B cell (primary cell): ENCODE measurements around the gene GLIS1. TPM values are rescaled to one million over a fixed set of nuclear protein-coding genes. Genes with fewer than 3 reads are reported as not detected.

ENCODE experiments used
- ATAC-seq: fragments of 200-7000 bp; cut with Tn5 transposase; one replicate; pipeline ENCODE4 v1.10.0; 2021; ENCODE audit warnings: low read depth, mild to moderate bottlenecking, moderate number of reproducible peaks, moderate library complexity
- CTCF ChIA-PET: fragments of 350-600 bp; sonication (Branson Sonifier 250); formaldehyde crosslinking; loops from one replicate; lab custom pipeline; 2021; ENCODE audit warnings: antibody characterized with exemption, inconsistent platforms; lab: Charles Lee
- POLR2A ChIA-PET: fragments of 350-600 bp; sonication (Branson Sonifier 250); formaldehyde crosslinking; loops from one replicate; lab custom pipeline; 2021; ENCODE audit warnings: antibody characterized with exemption; lab: Charles Lee
- DNase-seq: peaks from one replicate; pipeline ENCODE4 v3.0.0; 2013
- H2AFZ ChIP-seq: 2 replicates; pipeline ENCODE4 v1.6.1; 2012; ENCODE audit warnings: mild to moderate bottlenecking, low read depth, low read length; ENCODE audit not compliant: insufficient read depth, poor library complexity, severe bottlenecking
- H3K27ac ChIP-seq, 2 donors: 1 replicate in 1 of 2; 2 replicates in 1 of 2; pipeline ENCODE4 v1.5.1; 2012 to 2013; ENCODE audit warnings: low read length in 2 of 2, mild to moderate bottlenecking in 2 of 2, moderate library complexity in 1 of 2
- H3K27me3 ChIP-seq, 4 experiments: fragments of 200-600 bp in 1 of 4; sonication (generic) in 1 of 4; replicated peaks in 1 of 4; 1 replicate in 2 of 4; 2 replicates in 2 of 4; pipeline versions ENCODE4 v1.6.1 to v1.7.0; 2013 to 2016; ENCODE audit warnings: low read length in 3 of 4, mild to moderate bottlenecking in 2 of 4, mixed read lengths in 1 of 4, moderate library complexity in 1 of 4; ENCODE audit not compliant: insufficient read depth in 4 of 4, control insufficient read depth in 3 of 4; ENCODE audit errors: control extremely low read depth in 1 of 4
- H3K36me3 ChIP-seq, 2 experiments: replicated peaks in 1 of 2; 1 replicate in 1 of 2; 2 replicates in 1 of 2; pipeline versions ENCODE4 v1.6.1 to v1.7.1; 2013; ENCODE audit warnings: low read length in 1 of 2; ENCODE audit not compliant: insufficient read depth in 2 of 2, control insufficient read depth in 1 of 2; ENCODE audit errors: control extremely low read depth in 1 of 2, extremely low read depth in 1 of 2
- H3K4me1 ChIP-seq, 2 donors: fragments of 200-600 bp in 1 of 2; sonication (generic) in 1 of 2; 1 replicate in 1 of 2; 2 replicates in 1 of 2; pipeline versions ENCODE4 v1.5.1 to v1.6.1; 2013 to 2017; ENCODE audit warnings: low read length in 2 of 2; ENCODE audit not compliant: control insufficient read depth in 2 of 2, insufficient read depth in 2 of 2
- H3K4me2 ChIP-seq: replicated peaks from 2 replicates; pipeline ENCODE3; 2012; ENCODE audit warnings: mild to moderate bottlenecking, low read depth, low read length; ENCODE audit not compliant: poor library complexity, severe bottlenecking
- H3K4me3 ChIP-seq, 5 experiments: fragments of 200-600 bp in 1 of 5; sonication (generic) in 1 of 5; 1 replicate in 3 of 5; 2 replicates in 2 of 5; pipeline versions ENCODE4 v1.5.1 to v1.7.0; 2011 to 2016; ENCODE audit warnings: low read length in 4 of 5, mild to moderate bottlenecking in 4 of 5, low read depth in 2 of 5, control low read depth in 1 of 5, moderate library complexity in 1 of 5; ENCODE audit not compliant: insufficient read depth in 1 of 5; ENCODE audit errors: control extremely low read depth in 1 of 5, extremely low read depth in 1 of 5
- H3K79me2 ChIP-seq: fragments of 200-600 bp; sonication (generic); one replicate; pipeline ENCODE4 v1.6.0; 2016; ENCODE audit warnings: low read length; ENCODE audit not compliant: control insufficient read depth, insufficient read depth
- H3K9ac ChIP-seq: fragments of 200-600 bp; sonication (generic); 2 replicates; pipeline ENCODE4 v1.6.1; 2017; ENCODE audit warnings: mild to moderate bottlenecking, low read length, moderate library complexity
- H3K9me3 ChIP-seq, 3 donors: one replicate each; pipeline versions ENCODE4 v1.6.1 to v1.7.1; 2013; ENCODE audit warnings: low read length in 2 of 3; ENCODE audit not compliant: control insufficient read depth in 2 of 3, insufficient read depth in 1 of 3; ENCODE audit errors: control extremely low read depth in 1 of 3
- H4K20me1 ChIP-seq: 2 replicates; pipeline ENCODE4 v1.6.0; 2012; ENCODE audit warnings: mild to moderate bottlenecking, low read length; ENCODE audit not compliant: insufficient read depth, control insufficient read depth, poor library complexity, severe bottlenecking
- H3K27ac Mint-ChIP-seq: one replicate; pipeline ENCODE4 v1.8.0; 2021; ENCODE audit warnings: mixed read lengths
- H3K27me3 Mint-ChIP-seq: one replicate; pipeline ENCODE4 v1.8.0; 2021; ENCODE audit warnings: mixed read lengths
- H3K4me1 Mint-ChIP-seq: one replicate; pipeline ENCODE4 v1.8.0; 2021; ENCODE audit warnings: mixed read lengths
- H3K4me3 Mint-ChIP-seq: one replicate; pipeline ENCODE4 v1.8.0; 2021; ENCODE audit warnings: mixed read lengths
- H3K9me3 Mint-ChIP-seq: one replicate; pipeline ENCODE4 v1.8.0; 2022; ENCODE audit warnings: mixed read lengths; ENCODE audit not compliant: insufficient read depth
- EZH2 ChIP-seq: IDR thresholded peaks from 2 replicates; pipeline ENCODE4 v1.6.1; 2012; ENCODE audit warnings: borderline replicate concordance, low read depth, mild to moderate bottlenecking, moderate library complexity, low read length; ENCODE audit not compliant: insufficient read depth, poor library complexity, severe bottlenecking
- WGBS: methylation state at CpG from one replicate; pipeline ENCODE4 v1.1.5; 2013; ENCODE audit warnings: missing lambda C conversion rate; ENCODE audit not compliant: insufficient coverage; 5-methylcytosine and 5-hydroxymethylcytosine counted together
- intact Hi-C: fragments of 100-400 bp; cut with micrococcal nuclease; formaldehyde crosslinking; loops from one replicate; pipeline ENCODE4 v1.10.0; 2022
- polyA plus RNA-seq: library from polyadenylated mRNA; depleted of rRNA; stranded (reverse); fragments of >200 nt; gene quantifications from 2 replicates; pipeline ENCODE4 v1.2.3, GENCODE V29; 2012
- total RNA-seq, 2 donors: library from RNA; stranded (reverse); fragments of 120-200 nt in 1 of 2; gene quantifications; 1 replicate in 1 of 2; 2 replicates in 1 of 2; pipeline versions ENCODE4 v1.2.3 to v1.2.4, GENCODE V29; 2013 to 2022
- TF ChIP-seq, protein P1 (sequence below): fragments of 200-600 bp; IDR thresholded peaks from one replicate; pipeline ENCODE4 v1.8.0; 2022; ENCODE audit warnings: antibody characterized with exemption, mild to moderate bottlenecking

Gene GLIS1
- total and polyA plus RNA-seq, 2 donors (not counting 1 experiment from before 2014, with no cell fraction given), result not detected

DNA sequence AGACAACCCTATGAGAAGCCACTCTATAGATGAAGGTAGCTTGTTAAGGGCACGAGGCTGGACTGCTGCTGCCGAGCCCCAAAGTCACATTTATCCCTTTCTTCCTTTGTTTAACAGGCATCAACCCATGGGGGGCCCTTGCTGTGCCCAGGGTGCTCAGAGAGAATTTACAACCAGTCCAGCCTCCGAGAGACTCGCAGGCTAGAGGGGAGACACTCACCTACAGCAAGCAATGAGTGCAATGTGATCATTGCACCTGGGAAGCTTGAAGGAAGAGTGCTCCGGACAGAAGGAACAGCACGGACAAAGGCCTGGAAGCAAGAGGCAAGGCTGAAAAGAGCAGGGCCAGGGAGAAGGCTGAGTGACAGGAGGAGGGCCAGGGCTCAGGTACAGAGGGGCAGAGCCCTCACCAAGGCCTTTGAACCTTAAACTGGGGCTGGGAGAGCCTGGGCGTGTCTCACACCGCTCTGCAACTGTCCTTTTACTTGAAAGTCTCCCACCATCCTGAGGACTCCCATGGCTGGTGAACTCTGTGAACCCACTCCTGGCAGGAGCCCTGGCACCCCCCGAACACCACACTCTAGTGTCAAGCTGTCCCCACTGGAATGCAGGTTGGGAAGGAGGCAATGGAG lies 252.5 kb downstream of the GLIS1 start:
- Histone ChIP-seq H2AFZ (no peak overlapping the region), H3K4me2 (no peak overlapping the region), H3K4me3 (no peak overlapping the region), H3K36me3 (no peaks in the 10 kb centered on the region), H3K79me2 (no peaks in the 10 kb centered on the region), H3K4me1 (no peaks in the 10 kb centered on the region), H3K27me3 (peaks cover 0 to 4% (median 0%) of the 10 kb centered on the region in 4 experiments), H3K27ac (no peak overlapping the region), H3K9me3 (no peaks in the 10 kb centered on the region), H3K9ac (no peak overlapping the region), H4K20me1 (no peaks in the 10 kb centered on the region)
- ChIA-PET CTCF (interaction anchor here (1.3 kb wide), 1 partner anchor 472 kb away, joined by 3 read pairs; no protein-coding TSS in a partner anchor), POLR2A (no interaction called here)
- TF ChIP-seq, protein P1, sequence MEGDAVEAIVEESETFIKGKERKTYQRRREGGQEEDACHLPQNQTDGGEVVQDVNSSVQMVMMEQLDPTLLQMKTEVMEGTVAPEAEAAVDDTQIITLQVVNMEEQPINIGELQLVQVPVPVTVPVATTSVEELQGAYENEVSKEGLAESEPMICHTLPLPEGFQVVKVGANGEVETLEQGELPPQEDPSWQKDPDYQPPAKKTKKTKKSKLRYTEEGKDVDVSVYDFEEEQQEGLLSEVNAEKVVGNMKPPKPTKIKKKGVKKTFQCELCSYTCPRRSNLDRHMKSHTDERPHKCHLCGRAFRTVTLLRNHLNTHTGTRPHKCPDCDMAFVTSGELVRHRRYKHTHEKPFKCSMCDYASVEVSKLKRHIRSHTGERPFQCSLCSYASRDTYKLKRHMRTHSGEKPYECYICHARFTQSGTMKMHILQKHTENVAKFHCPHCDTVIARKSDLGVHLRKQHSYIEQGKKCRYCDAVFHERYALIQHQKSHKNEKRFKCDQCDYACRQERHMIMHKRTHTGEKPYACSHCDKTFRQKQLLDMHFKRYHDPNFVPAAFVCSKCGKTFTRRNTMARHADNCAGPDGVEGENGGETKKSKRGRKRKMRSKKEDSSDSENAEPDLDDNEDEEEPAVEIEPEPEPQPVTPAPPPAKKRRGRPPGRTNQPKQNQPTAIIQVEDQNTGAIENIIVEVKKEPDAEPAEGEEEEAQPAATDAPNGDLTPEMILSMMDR, result no peak
- TF ChIP-seq EZH2, result no peak
- WGBS, result 93% methylated on average over 6 of the region's 9 CpGs
- H3K27me3 Mint-ChIP-seq, result peaks cover 29% of the 10 kb centered on the region
- H3K9me3 Mint-ChIP-seq, result no peaks in the 10 kb centered on the region
- no peaks in the 10 kb centered on the region for H3K4me1 Mint-ChIP-seq
- no peak for DNase-seq
- no peak overlapping the region for H3K4me3 Mint-ChIP-seq
- no peak for ATAC-seq
- intact Hi-C loops, result no loop called here
- no peak overlapping the region for H3K27ac Mint-ChIP-seq
